HL-60 (cell line): Measurements from ENCODE around the gene FZR1.

Source experiments
- DNase-seq, 2 experiments: peaks; one replicate each; pipeline ENCODE4 v3.0.0-alpha.2; 2010 to 2020; ENCODE audit warnings: low read depth in 1 of 2, low spot score in 1 of 2
- H3K27ac ChIP-seq: fragments of 250-450 bp; sonication (Bioruptor Pico); replicated peaks from 2 replicates; pipeline ENCODE4 v1.5.1; 2020; ENCODE audit warnings: mild to moderate bottlenecking, moderate library complexity
- H3K27me3 ChIP-seq: fragments of 250-450 bp; sonication (Bioruptor Pico); 2 replicates; pipeline ENCODE4 v1.5.1; 2021; ENCODE audit warnings: mild to moderate bottlenecking, moderate library complexity; ENCODE audit not compliant: insufficient read depth, poor library complexity, severe bottlenecking
- H3K4me3 ChIP-seq: replicated peaks from 2 replicates; pipeline ENCODE4 v1.5.1; 2011; ENCODE audit warnings: mild to moderate bottlenecking, control low read depth, low read length; ENCODE audit not compliant: insufficient read depth
- GABPA ChIP-seq: IDR thresholded peaks from 2 replicates; pipeline ENCODE4 v1.6.1; 2012; ENCODE audit warnings: low read depth
- POLR2AphosphoS5 ChIP-seq: IDR thresholded peaks from 2 replicates; pipeline ENCODE4 v1.6.1; 2012; ENCODE audit warnings: low read depth
- SPI1 ChIP-seq: IDR thresholded peaks from 2 replicates; pipeline ENCODE4 v1.6.1; 2012; ENCODE audit warnings: low read depth, mild to moderate bottlenecking, borderline replicate concordance
- TF ChIP-seq, protein P1 (sequence below): IDR thresholded peaks from one replicate; pipeline ENCODE4 v1.5.1; 2011; ENCODE audit warnings: low read length, control low read depth, inconsistent platforms; ENCODE audit not compliant: insufficient read depth
- TF ChIP-seq, protein P2 (sequence below): IDR thresholded peaks from 2 replicates; pipeline ENCODE4 v1.6.1; 2012; ENCODE audit warnings: low read depth; ENCODE audit not compliant: insufficient replicate concordance

The FZR1 gene

DNA sequence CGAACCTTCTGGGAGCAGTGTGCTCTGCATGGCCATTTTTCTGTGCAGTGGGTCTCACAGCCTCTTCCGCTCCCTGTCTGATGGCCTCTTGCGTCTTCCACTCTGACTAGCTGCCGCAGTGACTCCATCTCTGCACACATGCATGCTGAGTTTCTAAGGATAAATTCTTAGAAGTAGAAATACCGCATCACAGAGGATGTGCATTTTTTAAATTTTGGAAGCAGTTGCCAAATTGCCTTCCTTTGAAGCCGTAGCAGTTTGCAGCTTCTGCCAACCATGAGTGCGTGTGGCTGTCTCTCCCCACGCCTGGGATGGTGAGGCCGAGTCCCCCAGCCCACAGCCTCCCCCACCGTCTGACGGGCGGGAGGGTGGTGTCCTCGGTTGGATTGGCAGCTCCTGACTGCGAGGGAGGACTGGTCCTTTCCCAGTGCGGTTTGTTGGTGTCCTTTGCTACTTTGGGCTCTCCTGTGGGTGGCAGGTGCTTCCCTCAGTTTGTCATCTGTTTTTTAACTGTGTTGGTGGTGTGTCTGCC lies 9.8 kb downstream of the FZR1 start:
- H3K4me3 ChIP-seq = no peak overlapping the region
- H3K27ac ChIP-seq = no peak overlapping the region
- no peaks in the 10 kb centered on the region for H3K27me3 ChIP-seq
- no peak for TF ChIP-seq SPI1
- no peak for TF ChIP-seq POLR2AphosphoS5
- TF ChIP-seq, protein P1, sequence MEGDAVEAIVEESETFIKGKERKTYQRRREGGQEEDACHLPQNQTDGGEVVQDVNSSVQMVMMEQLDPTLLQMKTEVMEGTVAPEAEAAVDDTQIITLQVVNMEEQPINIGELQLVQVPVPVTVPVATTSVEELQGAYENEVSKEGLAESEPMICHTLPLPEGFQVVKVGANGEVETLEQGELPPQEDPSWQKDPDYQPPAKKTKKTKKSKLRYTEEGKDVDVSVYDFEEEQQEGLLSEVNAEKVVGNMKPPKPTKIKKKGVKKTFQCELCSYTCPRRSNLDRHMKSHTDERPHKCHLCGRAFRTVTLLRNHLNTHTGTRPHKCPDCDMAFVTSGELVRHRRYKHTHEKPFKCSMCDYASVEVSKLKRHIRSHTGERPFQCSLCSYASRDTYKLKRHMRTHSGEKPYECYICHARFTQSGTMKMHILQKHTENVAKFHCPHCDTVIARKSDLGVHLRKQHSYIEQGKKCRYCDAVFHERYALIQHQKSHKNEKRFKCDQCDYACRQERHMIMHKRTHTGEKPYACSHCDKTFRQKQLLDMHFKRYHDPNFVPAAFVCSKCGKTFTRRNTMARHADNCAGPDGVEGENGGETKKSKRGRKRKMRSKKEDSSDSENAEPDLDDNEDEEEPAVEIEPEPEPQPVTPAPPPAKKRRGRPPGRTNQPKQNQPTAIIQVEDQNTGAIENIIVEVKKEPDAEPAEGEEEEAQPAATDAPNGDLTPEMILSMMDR = no peak
- TF ChIP-seq, protein P2, sequence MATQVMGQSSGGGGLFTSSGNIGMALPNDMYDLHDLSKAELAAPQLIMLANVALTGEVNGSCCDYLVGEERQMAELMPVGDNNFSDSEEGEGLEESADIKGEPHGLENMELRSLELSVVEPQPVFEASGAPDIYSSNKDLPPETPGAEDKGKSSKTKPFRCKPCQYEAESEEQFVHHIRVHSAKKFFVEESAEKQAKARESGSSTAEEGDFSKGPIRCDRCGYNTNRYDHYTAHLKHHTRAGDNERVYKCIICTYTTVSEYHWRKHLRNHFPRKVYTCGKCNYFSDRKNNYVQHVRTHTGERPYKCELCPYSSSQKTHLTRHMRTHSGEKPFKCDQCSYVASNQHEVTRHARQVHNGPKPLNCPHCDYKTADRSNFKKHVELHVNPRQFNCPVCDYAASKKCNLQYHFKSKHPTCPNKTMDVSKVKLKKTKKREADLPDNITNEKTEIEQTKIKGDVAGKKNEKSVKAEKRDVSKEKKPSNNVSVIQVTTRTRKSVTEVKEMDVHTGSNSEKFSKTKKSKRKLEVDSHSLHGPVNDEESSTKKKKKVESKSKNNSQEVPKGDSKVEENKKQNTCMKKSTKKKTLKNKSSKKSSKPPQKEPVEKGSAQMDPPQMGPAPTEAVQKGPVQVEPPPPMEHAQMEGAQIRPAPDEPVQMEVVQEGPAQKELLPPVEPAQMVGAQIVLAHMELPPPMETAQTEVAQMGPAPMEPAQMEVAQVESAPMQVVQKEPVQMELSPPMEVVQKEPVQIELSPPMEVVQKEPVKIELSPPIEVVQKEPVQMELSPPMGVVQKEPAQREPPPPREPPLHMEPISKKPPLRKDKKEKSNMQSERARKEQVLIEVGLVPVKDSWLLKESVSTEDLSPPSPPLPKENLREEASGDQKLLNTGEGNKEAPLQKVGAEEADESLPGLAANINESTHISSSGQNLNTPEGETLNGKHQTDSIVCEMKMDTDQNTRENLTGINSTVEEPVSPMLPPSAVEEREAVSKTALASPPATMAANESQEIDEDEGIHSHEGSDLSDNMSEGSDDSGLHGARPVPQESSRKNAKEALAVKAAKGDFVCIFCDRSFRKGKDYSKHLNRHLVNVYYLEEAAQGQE = no peak
- TF ChIP-seq GABPA = no peak
- DNase-seq = no peak

DNA sequence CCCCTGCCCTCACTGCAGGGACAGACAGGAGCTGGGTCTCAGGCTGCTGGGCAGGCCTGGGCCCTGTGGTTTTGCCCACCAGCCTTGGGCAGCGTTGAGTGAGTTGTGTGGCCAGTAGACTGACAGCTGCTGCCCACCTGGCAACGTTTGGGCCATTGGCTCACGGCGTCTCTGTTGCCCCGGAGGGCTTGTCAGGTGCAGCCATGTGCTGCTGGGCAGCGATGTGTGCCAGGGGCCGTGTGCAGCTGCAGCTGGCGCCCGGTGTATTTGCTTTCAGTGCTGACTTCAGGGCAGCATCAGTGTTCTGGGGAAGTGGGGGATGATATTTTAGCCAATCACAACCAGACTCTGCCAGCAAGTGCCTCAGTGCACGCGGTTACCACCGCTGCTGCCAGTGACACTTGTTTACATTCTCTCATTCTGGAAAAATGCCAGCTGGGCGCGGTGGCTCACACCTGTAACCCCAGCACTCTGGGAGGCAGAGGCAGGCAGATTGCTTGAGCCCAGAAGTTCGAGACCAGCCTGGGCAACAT lies 10.6 kb downstream of the FZR1 start:
- H3K27ac ChIP-seq = no peak overlapping the region
- TF ChIP-seq SPI1 (no peak), GABPA (no peak)
- H3K4me3 ChIP-seq = no peak overlapping the region
- no peak for DNase-seq
- no peaks in the 10 kb centered on the region for H3K27me3 ChIP-seq

DNA sequence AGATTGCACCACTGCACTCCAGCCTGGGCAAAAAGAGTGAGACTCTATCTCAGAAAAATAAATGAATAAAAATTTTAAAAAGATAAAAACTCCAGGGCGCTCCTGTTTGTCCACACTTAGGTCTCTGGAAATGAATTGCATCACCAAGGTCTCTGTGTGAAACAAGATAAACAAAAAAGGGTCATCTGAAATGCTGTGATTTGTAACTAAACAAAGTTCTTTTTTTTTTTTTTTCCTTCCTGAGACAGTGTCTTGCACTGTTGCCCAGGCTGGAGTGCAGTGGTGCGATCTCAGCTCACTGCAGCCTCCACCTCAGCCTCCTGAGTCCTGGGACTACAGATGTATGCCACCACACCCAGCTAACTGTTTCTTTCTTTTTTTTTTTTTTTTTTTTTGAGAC lies 11.5 kb downstream of the FZR1 start:
- TF ChIP-seq, protein P1 = no peak
- TF ChIP-seq POLR2AphosphoS5 (no peak), GABPA (no peak), SPI1 (no peak)
- no peak for DNase-seq
- no peak overlapping the region for H3K4me3 ChIP-seq
- H3K27ac ChIP-seq = no peak overlapping the region
- H3K27me3 ChIP-seq = no peaks in the 10 kb centered on the region

DNA sequence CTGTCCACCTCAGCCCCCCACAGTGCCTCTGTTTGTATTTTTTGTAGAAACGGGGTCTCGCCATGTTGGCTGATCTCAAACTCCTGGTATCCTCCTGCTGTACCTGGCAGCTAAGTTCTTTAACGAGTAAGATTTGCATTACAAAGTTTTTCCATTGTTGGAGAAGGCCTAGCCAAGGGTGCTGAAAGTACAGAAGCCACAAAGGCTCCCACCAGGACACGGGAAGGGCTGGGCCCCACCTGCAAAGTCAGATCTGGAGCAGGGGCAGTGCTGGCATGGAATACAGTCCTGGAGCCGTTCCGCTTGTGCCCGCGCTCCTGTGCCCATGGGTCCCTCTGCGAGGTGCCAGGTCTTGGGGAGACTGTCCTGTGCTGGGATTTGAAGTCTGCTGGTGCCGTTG lies 12.1 kb downstream of the FZR1 start:
- Histone ChIP-seq H3K4me3 (no peak overlapping the region), H3K27me3 (no peaks in the 10 kb centered on the region), H3K27ac (no peak overlapping the region)
- no peak for TF ChIP-seq SPI1
- no peak for TF ChIP-seq GABPA
- TF ChIP-seq POLR2AphosphoS5 = no peak
- TF ChIP-seq, protein P1 = no peak
- TF ChIP-seq, protein P2 = no peak
- DNase-seq = no peak
